Fibroblast of lung (primary cell): ENCODE measurements around the gene DEFB115. TPM values are rescaled to one million over a fixed set of nuclear protein-coding genes. Genes with fewer than 3 reads are reported as not detected.

Source experiments
- DNase-seq, 2 donors: peaks; one replicate each; pipeline versions ENCODE4 v3.0.0 to v3.0.0-alpha.2; 2010; ENCODE audit warnings: low read depth in 2 of 2
- H2AFZ ChIP-seq: 2 replicates; pipeline ENCODE4 v1.5.1; 2012; ENCODE audit warnings: low read length, control low read depth, inconsistent platforms
- H3K27ac ChIP-seq: 2 replicates; pipeline ENCODE4 v1.5.1; 2011; ENCODE audit warnings: low read length, control low read depth; ENCODE audit not compliant: insufficient read depth
- H3K27me3 ChIP-seq: 2 replicates; pipeline ENCODE4 v1.5.1; 2011; ENCODE audit warnings: mild to moderate bottlenecking, low read length; ENCODE audit not compliant: control insufficient read depth, insufficient read depth
- H3K36me3 ChIP-seq: 2 replicates; pipeline ENCODE4 v1.5.1; 2011; ENCODE audit warnings: low read length; ENCODE audit not compliant: control insufficient read depth, insufficient read depth
- H3K4me1 ChIP-seq: 2 replicates; pipeline ENCODE4 v1.5.1; 2011; ENCODE audit warnings: low read length; ENCODE audit not compliant: control insufficient read depth, insufficient read depth; ENCODE audit errors: extremely low read depth
- H3K4me2 ChIP-seq: 2 replicates; pipeline ENCODE4 v1.5.1; 2011; ENCODE audit warnings: low read length, control low read depth; ENCODE audit not compliant: insufficient read depth; ENCODE audit errors: extremely low read depth
- H3K4me3 ChIP-seq, 4 experiments: fragments of 200-600 bp in 1 of 4; sonication (generic) in 1 of 4; replicated peaks in 1 of 4; 2 replicates each; pipeline ENCODE4 v1.5.1; 2011 to 2016; ENCODE audit warnings: low read length in 4 of 4, low read depth in 3 of 4, mild to moderate bottlenecking in 3 of 4, control low read depth in 2 of 4, inconsistent platforms in 1 of 4, mixed read lengths in 1 of 4; ENCODE audit not compliant: insufficient read depth in 1 of 4; ENCODE audit errors: control extremely low read depth in 1 of 4
- H3K79me2 ChIP-seq: 2 replicates; pipeline ENCODE4 v1.5.1; 2012; ENCODE audit warnings: mild to moderate bottlenecking, low read length, inconsistent platforms; ENCODE audit not compliant: control insufficient read depth, insufficient read depth
- H3K9ac ChIP-seq: 2 replicates; pipeline ENCODE4 v1.5.1; 2011; ENCODE audit warnings: mild to moderate bottlenecking, low read length, control low read depth; ENCODE audit not compliant: insufficient read depth
- H3K9me3 ChIP-seq: 2 replicates; pipeline ENCODE4 v1.5.1; 2012; ENCODE audit warnings: low read depth, low read length; ENCODE audit not compliant: control insufficient read depth, insufficient read depth
- H4K20me1 ChIP-seq: 2 replicates; pipeline ENCODE4 v1.5.1; 2011; ENCODE audit warnings: low read length; ENCODE audit not compliant: control insufficient read depth, insufficient read depth; ENCODE audit errors: extremely low read depth
- CTCF ChIP-seq, 2 donors: IDR thresholded peaks in 1 of 2; conservative IDR thresholded peaks in 1 of 2; 1 replicate in 1 of 2; 2 replicates in 1 of 2; pipeline ENCODE4 v1.5.1; 2011 to 2012; ENCODE audit warnings: low read length in 2 of 2, control low read depth in 1 of 2, inconsistent platforms in 1 of 2, low read depth in 1 of 2, mild to moderate bottlenecking in 1 of 2
- EZH2 ChIP-seq: IDR thresholded peaks from 2 replicates; pipeline ENCODE4 v1.5.1; 2012; ENCODE audit warnings: low read length, control low read depth, mild to moderate bottlenecking; ENCODE audit errors: missing control alignments
- polyA plus RNA-seq, 2 donors: library from polyadenylated mRNA; depleted of rRNA in 1 of 2; stranded (reverse) in 1 of 2; unstranded in 1 of 2; fragments of >200 nt; gene quantifications; 2 replicates each; pipeline ENCODE4 v1.2.1, GENCODE V29; 2011 to 2012; ENCODE audit warnings: missing spikeins in 1 of 2
- total RNA-seq: library from RNA; depleted of rRNA; stranded (reverse); fragments of >200 nt; gene quantifications from 2 replicates; pipeline ENCODE4 v1.2.1, GENCODE V29; 2014

Gene DEFB115
- total and polyA plus RNA-seq, 2 donors (not counting 1 experiment from before 2014, with no cell fraction given), result not detected

GRCh38 chr20:31239139-31239538, 18.3 kb upstream of the DEFB115 start:
- H3K4me2 ChIP-seq, result no peak overlapping the region
- no peak for TF ChIP-seq EZH2
- no peak for TF ChIP-seq CTCF (conservative IDR thresholded peaks at IDR 0.05 in 1 of 2, IDR thresholded peaks at IDR 0.05 in 1 of 2; ENCODE audit: low read depth in 1 of 2, low read length in 2 of 2)
- H3K36me3 ChIP-seq, result no peaks in the 10 kb centered on the region
- no peak for DNase-seq
- no peak overlapping the region for H3K9ac ChIP-seq
- no peaks in the 10 kb centered on the region for H3K4me1 ChIP-seq
- H3K79me2 ChIP-seq, result no peaks in the 10 kb centered on the region
- H2AFZ ChIP-seq, result no peak overlapping the region
- peaks cover 3% of the 10 kb centered on the region for H3K9me3 ChIP-seq
- no peak overlapping the region for H3K4me3 ChIP-seq
- no peak overlapping the region for H3K27ac ChIP-seq
- H3K27me3 ChIP-seq, result no peaks in the 10 kb centered on the region
- H4K20me1 ChIP-seq, result no peaks in the 10 kb centered on the region

- TF ChIP-seq EZH2 (no peak), CTCF (conservative IDR thresholded peaks at IDR 0.05 in 1 of 2, IDR thresholded peaks at IDR 0.05 in 1 of 2; ENCODE audit: low read depth in 1 of 2, low read length in 2 of 2) (no peak)
- no peak overlapping the region for H3K4me3 ChIP-seq
- DNase-seq, result no peak
- H3K9me3 ChIP-seq, result no peaks in the 10 kb centered on the region
- no peaks in the 10 kb centered on the region for H3K36me3 ChIP-seq
- H3K79me2 ChIP-seq, result no peaks in the 10 kb centered on the region
- no peak overlapping the region for H2AFZ ChIP-seq
- no peak overlapping the region for H3K9ac ChIP-seq
- H4K20me1 ChIP-seq, result no peaks in the 10 kb centered on the region
- H3K4me2 ChIP-seq, result no peak overlapping the region
- no peaks in the 10 kb centered on the region for H3K27me3 ChIP-seq
- H3K27ac ChIP-seq, result no peak overlapping the region
- H3K4me1 ChIP-seq, result no peaks in the 10 kb centered on the region
Measured at GRCh38 chr20:31256959-31257358, 505 bp upstream of the DEFB115 start.

- H2AFZ ChIP-seq, result no peak overlapping the region
- H3K9ac ChIP-seq, result no peak overlapping the region
- no peak overlapping the region for H3K4me3 ChIP-seq
- no peak overlapping the region for H3K4me2 ChIP-seq
- H4K20me1 ChIP-seq, result no peaks in the 10 kb centered on the region
- H3K4me1 ChIP-seq, result no peaks in the 10 kb centered on the region
- no peaks in the 10 kb centered on the region for H3K9me3 ChIP-seq
- H3K27me3 ChIP-seq, result no peaks in the 10 kb centered on the region
- DNase-seq, result no peak
- no peaks in the 10 kb centered on the region for H3K36me3 ChIP-seq
- TF ChIP-seq CTCF (conservative IDR thresholded peaks at IDR 0.05 in 1 of 2, IDR thresholded peaks at IDR 0.05 in 1 of 2; ENCODE audit: low read depth in 1 of 2, low read length in 2 of 2) (no peak), EZH2 (no peak)
- no peak overlapping the region for H3K27ac ChIP-seq
- H3K79me2 ChIP-seq, result no peaks in the 10 kb centered on the region
Measured at GRCh38 chr20:31260326-31260932, 3.0 kb downstream of the DEFB115 start.
